Activated B cell treated with CpG ODN at 0.5 μM for 24 hours (primary cell): ENCODE data around the gene BNIP5. TPM values are rescaled to one million over a fixed set of nuclear protein-coding genes. Genes with fewer than 3 reads are reported as not detected.

Source experiments
- ATAC-seq: fragments of 200-7000 bp; cut with Tn5 transposase; one replicate; pipeline ENCODE4 v1.10.0; 2021; ENCODE audit warnings: low read depth, mild to moderate bottlenecking, moderate library complexity
- CTCF ChIA-PET: fragments of 350-600 bp; sonication (Branson Sonifier 250); formaldehyde crosslinking; loops from one replicate; lab custom pipeline; 2021; ENCODE audit warnings: antibody characterized with exemption; lab: Charles Lee
- POLR2A ChIA-PET: fragments of 350-600 bp; sonication (Branson Sonifier 250); formaldehyde crosslinking; loops from one replicate; lab custom pipeline; 2021; ENCODE audit warnings: antibody characterized with exemption; lab: Charles Lee
- DNase-seq: peaks from one replicate; pipeline ENCODE4 v3.0.0; 2022
- H3K27ac Mint-ChIP-seq: one replicate; pipeline ENCODE4 v1.8.0; 2020; ENCODE audit warnings: mixed read lengths
- H3K27me3 Mint-ChIP-seq: one replicate; pipeline ENCODE4 v1.8.0; 2021; ENCODE audit warnings: mixed read lengths
- H3K36me3 Mint-ChIP-seq: one replicate; pipeline ENCODE4 v1.8.0; 2021; ENCODE audit warnings: low read depth, mixed read lengths
- H3K4me1 Mint-ChIP-seq: one replicate; pipeline ENCODE4 v1.8.0; 2021; ENCODE audit warnings: mixed read lengths
- H3K4me3 Mint-ChIP-seq: one replicate; pipeline ENCODE4 v1.8.0; 2020; ENCODE audit warnings: mild to moderate bottlenecking, mixed read lengths
- H3K9me3 Mint-ChIP-seq: one replicate; pipeline ENCODE4 v1.8.0; 2020; ENCODE audit warnings: mixed read lengths
- intact Hi-C: fragments of 100-400 bp; cut with micrococcal nuclease; formaldehyde crosslinking; loops from one replicate; pipeline ENCODE4 v1.15.1; 2024
- total RNA-seq: library from RNA; stranded (reverse); gene quantifications from 2 replicates; pipeline ENCODE4 v1.2.3, GENCODE V29; 2022
- TF ChIP-seq, protein P1 (sequence below): fragments of 200-600 bp; IDR thresholded peaks from one replicate; pipeline ENCODE4 v1.8.0; 2022; ENCODE audit warnings: antibody characterized with exemption, mild to moderate bottlenecking

The BNIP5 gene
- total RNA-seq, 1 donor from 2014 or later = 0.11 TPM

DNA sequence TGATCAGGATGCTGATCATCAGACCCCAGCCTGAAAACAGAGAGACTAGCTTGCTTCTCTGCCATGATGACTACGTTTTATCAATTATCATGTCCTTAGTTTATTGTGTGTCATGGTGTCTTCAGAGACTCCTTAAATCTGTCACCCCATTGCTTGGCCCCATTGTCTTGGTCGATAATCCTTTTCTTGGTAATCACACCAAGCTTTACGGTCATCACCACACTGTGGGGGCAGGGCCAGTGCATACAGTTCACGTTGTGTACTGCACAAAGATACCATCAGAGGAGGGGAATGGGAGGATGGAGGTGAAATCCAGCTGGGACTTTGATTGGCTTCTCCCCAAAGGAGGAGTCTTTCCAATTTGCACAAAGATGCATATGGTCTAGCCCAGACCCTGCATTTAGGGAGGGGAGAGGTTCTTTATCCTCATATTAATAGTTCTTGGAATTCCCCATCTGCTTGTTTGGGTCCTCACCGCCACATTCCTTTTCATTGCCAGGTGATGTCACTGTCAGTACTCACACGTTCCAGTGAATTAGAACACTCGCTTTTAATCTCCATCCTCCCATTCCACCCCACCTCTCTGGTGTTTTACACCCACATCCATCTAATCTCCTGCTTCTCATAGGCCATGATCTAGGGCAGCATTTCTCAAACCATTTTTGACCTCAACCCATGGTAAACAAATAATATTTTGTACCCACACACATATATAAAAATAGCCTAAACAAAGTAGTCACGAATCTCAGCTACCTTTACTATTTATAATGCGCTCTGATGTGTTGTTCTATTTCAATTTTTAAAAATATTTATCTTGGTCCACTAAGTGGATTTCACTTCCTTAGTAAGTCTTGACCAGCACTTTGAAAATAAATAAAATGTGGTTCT lies 45.1 kb upstream of the BNIP5 start:
- TF ChIP-seq, protein P1, sequence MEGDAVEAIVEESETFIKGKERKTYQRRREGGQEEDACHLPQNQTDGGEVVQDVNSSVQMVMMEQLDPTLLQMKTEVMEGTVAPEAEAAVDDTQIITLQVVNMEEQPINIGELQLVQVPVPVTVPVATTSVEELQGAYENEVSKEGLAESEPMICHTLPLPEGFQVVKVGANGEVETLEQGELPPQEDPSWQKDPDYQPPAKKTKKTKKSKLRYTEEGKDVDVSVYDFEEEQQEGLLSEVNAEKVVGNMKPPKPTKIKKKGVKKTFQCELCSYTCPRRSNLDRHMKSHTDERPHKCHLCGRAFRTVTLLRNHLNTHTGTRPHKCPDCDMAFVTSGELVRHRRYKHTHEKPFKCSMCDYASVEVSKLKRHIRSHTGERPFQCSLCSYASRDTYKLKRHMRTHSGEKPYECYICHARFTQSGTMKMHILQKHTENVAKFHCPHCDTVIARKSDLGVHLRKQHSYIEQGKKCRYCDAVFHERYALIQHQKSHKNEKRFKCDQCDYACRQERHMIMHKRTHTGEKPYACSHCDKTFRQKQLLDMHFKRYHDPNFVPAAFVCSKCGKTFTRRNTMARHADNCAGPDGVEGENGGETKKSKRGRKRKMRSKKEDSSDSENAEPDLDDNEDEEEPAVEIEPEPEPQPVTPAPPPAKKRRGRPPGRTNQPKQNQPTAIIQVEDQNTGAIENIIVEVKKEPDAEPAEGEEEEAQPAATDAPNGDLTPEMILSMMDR = no peak

DNA sequence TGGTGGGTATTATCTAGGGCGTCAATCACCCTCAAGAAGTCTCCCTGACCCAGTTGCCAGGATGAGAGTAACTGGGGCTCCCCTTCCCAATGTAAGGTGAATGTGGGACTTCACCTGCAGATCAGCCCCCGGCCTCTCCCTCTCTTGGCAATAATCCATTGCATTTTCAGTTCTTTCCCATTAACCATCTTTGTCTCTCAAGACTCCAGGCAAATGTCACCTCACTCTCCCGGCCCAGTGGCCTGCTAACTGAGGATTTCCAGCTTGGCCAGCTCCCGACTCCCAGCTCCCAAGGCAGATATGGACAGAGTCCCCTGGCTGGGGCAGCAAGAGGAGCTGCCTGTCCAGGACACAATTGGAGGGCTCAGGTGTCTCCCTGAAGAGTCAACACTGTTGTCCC lies 43.5 kb upstream of the BNIP5 start:
- Mint-ChIP-seq H3K4me1 (peaks cover 17% of the 10 kb centered on the region), H3K9me3 (no peaks in the 10 kb centered on the region)

More for the DNA sequence above, 45.1 kb upstream of the BNIP5 start:
- Mint-ChIP-seq H3K27me3 (peaks cover 13% of the 10 kb centered on the region), H3K27ac (no peak overlapping the region), H3K4me3 (no peak overlapping the region), H3K36me3 (no peaks in the 10 kb centered on the region), H3K9me3 (no peaks in the 10 kb centered on the region), H3K4me1 (peaks cover 24% of the 10 kb centered on the region)
- ATAC-seq (no peak), DNase-seq (no peak)
- ChIA-PET POLR2A (no interaction called here), CTCF (no interaction called here)
- intact Hi-C loops = no loop called here

DNA sequence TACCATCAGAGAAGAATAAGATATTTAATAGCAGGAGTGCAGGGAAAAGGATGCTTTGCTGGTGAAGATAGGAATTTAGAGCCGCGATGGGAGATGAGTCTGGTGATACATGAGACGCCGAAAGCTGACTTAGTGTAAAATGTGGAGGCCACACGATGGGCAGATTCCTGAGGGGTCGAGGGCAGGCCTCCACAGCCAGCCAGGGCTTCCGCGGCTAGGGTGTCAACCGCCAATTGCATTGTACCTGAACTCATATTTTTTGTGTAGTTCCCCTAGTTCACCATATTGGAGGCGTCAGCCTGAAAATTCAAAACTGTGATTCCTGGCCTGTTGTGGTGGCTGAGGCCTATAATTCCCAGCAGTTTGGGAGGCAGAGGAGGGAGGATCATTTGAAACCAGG lies 42.2 kb upstream of the BNIP5 start:
- TF ChIP-seq, protein P1 = no peak

More for the DNA sequence above, 43.5 kb upstream of the BNIP5 start:
- Mint-ChIP-seq H3K4me3 (no peak overlapping the region), H3K36me3 (no peaks in the 10 kb centered on the region), H3K27ac (no peak overlapping the region), H3K27me3 (no peaks in the 10 kb centered on the region)
- TF ChIP-seq, protein P1 = no peak
- CTCF ChIA-PET = no interaction called here
- intact Hi-C loops = no loop called here
- POLR2A ChIA-PET = interaction anchor here (0.6 kb wide), 1 partner anchor 909 kb away, joined by 3 read pairs; no protein-coding TSS in a partner anchor
- ATAC-seq (no peak), DNase-seq (no peak)

DNA sequence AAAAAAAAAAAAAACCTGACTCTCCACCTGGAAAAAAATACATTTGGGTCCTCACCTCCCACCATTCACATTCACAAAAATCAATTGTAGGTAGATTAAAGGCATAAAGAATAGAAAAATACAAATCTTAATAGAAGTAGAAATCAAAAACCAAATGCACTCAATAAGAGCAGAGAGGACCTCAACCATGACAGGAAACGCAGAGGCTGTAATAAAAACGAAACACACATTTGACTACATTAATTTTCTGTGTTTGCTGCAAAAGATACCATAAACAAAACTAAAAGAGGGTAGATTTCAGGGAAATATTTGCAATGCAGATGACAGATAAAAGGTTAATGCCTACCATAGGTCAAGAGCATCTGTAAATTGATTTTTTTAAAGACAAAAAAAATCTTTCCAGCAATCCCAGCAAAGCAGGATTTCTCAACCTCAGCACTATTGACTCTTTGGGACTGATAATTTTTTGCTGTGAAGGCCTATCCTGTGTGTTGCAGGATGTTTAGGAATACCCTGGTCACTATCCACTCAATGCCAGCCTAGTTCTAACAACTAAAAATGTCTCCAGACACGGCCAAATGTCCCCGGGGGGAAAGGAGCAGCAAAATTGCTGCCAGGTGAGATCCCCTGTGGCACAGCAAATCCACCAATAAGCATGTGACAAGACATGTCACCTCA lies 41.7 kb upstream of the BNIP5 start:
- TF ChIP-seq, protein P1 = no peak
- intact Hi-C loops = no loop called here
- Mint-ChIP-seq H3K9me3 (no peaks in the 10 kb centered on the region), H3K27me3 (no peaks in the 10 kb centered on the region), H3K27ac (no peak overlapping the region), H3K36me3 (no peaks in the 10 kb centered on the region), H3K4me3 (no peak overlapping the region), H3K4me1 (peaks cover 16% of the 10 kb centered on the region)
- no peak for ATAC-seq
- ChIA-PET POLR2A (no interaction called here), CTCF (no interaction called here)
- no peak for DNase-seq

More for the DNA sequence above, 42.2 kb upstream of the BNIP5 start:
- Mint-ChIP-seq H3K27me3 (no peaks in the 10 kb centered on the region), H3K36me3 (no peaks in the 10 kb centered on the region), H3K27ac (no peak overlapping the region), H3K9me3 (no peaks in the 10 kb centered on the region), H3K4me1 (peaks cover 17% of the 10 kb centered on the region), H3K4me3 (no peak overlapping the region)
- intact Hi-C loops = no loop called here
- POLR2A ChIA-PET = no interaction called here
- no peak for ATAC-seq
- CTCF ChIA-PET = no interaction called here
- DNase-seq = no peak

DNA sequence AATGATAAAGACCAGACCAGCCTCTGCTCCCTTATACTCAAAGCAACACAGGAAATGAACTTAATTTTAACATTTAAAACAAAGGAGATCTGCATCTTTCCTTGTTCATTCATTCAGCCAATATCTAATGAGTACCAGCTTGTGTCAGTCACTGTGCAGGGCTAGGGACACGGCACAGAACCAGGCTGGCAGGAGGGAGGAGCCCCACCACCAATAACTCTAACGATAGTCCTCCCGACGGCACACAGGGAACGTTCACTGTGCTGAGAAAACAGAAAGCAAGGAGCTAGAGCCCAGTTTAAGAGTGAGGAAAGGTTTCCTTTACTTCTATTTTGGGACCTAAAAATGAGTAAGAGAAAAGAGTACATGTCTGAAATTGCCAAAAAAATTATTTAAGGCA lies 40.9 kb upstream of the BNIP5 start:
- H3K27ac Mint-ChIP-seq = no peak overlapping the region
- no peaks in the 10 kb centered on the region for H3K9me3 Mint-ChIP-seq
- DNase-seq (no peak), ATAC-seq (no peak)
- ChIA-PET POLR2A (no interaction called here), CTCF (no interaction called here)
- H3K27me3 Mint-ChIP-seq = peaks cover 4% of the 10 kb centered on the region
- TF ChIP-seq, protein P1 = no peak
- no peak overlapping the region for H3K4me3 Mint-ChIP-seq
- intact Hi-C loops = no loop called here
- H3K4me1 Mint-ChIP-seq = peaks cover 11% of the 10 kb centered on the region
- H3K36me3 Mint-ChIP-seq = no peaks in the 10 kb centered on the region
